NCI-H1048 (cell line): Measurements from ENCODE around the gene GPR132.
"Not testable (repeated sequence)": the region's sequence is repeated elsewhere in the genome, so short reads cannot be mapped to it uniquely, and the experiment has no call there.

Experiments
- DNase-seq: peaks from one replicate; lab custom pipeline; 2025; lab: John Stamatoyannopoulos, UW

Gene GPR132

DNA sequence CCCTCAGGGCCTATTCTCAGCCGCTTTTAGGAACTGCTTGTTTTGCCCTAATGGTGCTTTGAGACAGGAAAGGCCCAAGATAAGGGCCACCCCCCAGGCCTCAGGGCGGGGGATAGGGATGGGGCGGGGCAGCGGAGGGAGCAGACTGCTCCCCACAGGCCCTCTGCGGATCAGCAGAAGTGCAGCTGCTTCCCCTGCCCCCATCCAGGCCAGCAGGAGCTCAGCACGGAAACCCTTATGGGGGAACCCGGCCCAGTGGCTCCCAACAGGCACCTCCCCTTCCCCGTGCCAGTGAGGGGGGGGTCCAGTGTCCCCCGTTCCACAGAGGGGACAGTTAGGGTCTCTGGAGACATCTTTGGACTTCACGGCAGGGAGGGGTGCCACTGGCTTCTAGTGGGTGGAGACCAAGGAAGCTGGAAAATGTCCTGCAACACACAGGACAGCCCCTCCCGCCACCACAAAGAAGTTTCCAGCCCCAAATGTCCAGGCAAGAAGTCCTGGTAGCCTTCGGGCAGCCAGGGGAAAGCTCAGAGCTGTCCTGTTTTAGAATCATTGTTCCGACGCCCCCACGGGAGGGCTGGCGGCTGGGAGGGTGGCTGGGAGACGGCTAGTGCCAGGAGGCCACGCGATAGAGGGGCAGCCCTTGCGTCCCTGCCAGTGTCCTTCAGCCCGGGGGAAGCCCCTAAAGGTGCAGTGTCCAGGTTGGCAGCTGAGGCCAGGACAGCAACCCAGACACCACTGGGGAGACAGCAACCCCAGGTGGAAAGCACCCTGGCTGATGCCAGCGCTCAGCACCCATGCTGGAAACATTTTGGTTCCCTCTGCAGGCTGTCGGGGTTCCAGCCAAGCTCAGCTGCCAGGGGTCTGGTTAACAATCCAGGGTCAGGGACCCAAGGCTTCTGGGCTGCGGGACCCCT lies 10.4 kb upstream of the GPR132 start:
- no peak for DNase-seq

DNA sequence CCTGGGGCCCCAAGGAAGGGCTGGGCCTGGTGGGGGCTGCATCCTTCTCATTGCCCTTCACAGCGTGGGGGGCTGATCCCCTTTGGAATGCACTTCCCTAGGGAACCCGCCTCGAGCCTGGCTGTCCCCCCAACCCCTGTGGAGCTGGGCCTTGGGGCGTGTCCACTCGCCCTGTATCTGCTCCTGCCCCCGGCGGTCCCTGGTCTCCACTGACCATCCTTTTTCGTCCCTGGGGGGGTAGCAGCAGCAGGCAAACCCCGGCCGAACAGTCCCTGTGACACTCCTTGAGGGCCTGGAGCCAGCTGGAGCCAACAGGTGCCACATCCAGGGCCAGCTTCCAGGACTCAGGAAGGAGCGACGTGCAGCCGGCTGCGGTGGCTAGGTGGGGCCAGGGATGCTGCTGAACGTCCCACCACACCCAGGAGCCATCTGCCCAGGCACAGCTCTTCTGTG lies 9.4 kb upstream of the GPR132 start:
- DNase-seq = no peak

DNA sequence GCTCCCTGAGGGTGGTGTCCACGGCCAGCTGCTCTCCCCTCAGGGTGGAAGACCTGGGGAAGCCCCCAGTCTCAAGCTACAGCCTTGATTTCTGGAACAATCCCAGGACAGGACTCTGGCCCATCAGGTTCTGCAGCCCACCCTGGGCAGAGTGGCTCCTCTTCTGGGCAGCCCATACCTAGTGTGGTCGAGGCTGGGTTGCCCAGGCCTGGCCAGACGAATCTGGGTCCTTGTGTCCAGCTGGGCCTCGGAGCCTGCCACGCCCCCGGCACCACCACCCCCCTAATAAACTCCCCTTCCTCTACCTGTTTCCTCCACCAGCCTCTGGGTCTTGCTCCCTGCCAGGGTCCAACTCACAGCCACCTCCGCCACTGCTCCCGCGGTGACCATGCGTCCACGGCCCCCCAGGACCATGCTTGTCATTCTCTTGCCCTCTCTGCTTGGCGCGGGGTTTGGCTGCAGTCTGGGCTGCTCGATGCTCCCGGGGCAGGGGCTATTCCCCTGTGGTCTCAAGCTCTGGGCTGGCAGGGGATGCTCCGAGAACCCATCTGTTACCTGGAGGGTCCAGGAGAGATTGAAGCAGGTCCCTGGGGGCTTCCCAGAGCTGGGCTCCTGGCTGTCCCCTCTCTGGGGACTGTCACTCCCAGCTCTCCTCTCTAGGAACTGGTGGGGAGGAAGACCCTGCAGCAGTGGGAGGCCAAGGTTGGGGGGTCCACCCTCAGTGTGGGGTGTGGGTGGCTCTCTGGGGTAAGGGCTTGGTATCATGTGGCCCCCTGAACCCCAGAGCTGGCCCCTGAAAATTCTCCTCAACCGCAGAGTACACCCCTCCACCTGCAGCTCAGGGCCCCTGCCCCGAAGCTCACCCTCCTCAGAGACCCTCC lies 8.7 kb upstream of the GPR132 start:
- no peak for DNase-seq

GRCh38 chr14:105072892-105073719 lies 7.9 kb upstream of the GPR132 start:
- DNase-seq = no peak

- DNase-seq = no peak
Observed at GRCh38 chr14:105072381-105072861, 7.2 kb upstream of the GPR132 start.

DNA sequence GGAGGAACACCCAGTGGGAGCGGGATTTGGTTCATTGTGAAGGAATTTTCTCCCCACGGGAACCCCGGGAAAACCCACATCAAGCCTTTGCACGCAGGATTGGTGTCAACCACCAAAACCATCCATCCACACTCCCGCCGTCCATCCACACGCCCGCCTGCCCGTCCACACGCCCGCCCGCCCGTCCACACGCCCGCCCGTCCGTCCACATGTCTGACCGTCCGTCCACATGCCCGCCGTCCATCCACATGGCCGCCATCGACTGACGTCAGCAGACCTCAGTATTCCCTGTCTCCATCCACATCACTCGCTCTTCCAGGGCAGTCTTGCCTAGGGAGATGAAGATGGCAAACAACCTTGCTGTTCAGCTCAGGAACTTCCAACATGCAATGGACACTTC lies 6.7 kb upstream of the GPR132 start:
- DNase-seq = no peak

DNA sequence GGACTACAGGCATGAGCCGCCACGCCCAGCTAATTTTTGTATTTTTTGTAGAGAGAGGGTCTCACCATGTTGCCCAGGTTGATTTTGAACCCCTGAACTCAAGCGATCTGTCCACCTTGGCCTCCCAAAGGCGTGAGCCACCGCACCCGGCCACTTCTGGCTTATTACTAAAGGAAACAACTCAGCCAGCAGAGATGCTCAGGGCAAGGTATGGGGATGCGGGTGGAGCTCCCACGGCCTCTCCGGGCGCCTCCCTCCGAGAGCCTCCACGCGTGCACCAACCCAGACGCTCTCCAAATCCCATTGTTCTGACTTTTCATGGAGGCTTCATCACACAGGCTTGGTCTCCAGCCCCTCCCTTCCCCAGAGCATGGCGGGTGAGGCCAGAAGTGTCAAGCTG lies 6.1 kb upstream of the GPR132 start:
- DNase-seq = no peak

GRCh38 chr14:105070760-105071137 lies 5.5 kb upstream of the GPR132 start:
- DNase-seq = no peak

DNA sequence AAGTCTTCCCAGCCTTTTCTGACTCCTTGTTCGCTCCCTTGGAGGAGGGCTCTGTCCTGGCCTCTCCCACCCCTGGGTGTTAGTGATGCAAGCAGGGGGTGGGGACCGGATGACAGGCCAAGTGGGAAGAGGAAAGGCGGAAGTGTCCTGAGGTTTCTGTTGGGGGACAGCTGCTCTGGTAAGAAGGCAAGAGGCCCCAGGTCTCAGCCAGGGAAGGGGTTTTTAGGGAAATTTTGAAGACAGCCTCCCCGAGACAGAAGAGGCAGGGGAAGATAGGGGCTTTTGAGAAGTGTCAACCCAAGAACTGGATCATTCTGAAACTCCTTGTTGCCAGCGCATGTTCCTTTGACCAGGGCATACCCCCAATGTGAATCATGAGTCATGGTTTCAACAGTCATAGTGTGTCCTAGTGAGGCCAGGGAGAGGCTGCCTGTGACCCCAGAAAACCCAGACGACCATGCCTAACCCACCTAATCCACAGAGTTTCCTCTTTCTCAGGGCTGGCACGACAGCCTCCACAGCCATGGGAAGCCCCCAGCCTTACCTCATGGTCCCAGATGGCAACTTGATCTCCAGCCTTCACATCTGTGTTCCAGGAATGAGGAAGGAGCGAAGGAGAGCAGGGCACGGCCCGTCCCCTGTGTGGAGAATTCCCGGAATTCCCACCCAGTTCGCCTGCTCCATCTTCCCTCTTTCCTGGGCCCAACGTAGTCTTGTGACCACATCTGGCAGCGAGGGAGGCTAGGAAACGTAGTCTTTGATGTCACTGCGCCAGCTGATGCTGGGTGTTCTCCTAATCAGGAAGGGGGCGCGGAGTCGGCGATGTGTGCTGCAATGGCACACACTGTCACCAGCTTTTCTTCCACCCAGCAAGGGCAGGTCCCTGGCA lies 4.9 kb upstream of the GPR132 start:
- DNase-seq = no peak

DNA sequence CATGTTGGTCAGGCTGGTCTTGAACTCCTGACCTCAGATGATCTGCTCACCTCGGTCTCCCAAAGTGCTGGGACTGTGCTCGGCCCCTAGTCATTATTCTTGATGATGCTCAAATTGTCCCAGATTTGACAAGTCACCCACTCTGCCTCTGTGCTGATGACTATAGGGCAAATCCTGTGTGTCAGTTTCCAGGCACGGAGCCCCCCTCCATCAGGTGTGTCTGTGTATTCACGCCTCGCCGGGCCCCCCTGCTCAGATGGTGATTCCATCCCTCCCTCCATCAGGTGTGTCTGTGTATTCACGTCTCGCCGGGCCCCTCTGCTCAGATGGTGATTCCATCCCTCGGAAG lies 4.3 kb upstream of the GPR132 start:
- no peak for DNase-seq

GRCh38 chr14:105068818-105069217 lies 3.6 kb upstream of the GPR132 start:
- no peak for DNase-seq

- no peak for DNase-seq
Observed at GRCh38 chr14:105067969-105068301, 2.7 kb upstream of the GPR132 start.

GRCh38 chr14:105067140-105067968 lies 2.1 kb upstream of the GPR132 start:
- no peak for DNase-seq

DNA sequence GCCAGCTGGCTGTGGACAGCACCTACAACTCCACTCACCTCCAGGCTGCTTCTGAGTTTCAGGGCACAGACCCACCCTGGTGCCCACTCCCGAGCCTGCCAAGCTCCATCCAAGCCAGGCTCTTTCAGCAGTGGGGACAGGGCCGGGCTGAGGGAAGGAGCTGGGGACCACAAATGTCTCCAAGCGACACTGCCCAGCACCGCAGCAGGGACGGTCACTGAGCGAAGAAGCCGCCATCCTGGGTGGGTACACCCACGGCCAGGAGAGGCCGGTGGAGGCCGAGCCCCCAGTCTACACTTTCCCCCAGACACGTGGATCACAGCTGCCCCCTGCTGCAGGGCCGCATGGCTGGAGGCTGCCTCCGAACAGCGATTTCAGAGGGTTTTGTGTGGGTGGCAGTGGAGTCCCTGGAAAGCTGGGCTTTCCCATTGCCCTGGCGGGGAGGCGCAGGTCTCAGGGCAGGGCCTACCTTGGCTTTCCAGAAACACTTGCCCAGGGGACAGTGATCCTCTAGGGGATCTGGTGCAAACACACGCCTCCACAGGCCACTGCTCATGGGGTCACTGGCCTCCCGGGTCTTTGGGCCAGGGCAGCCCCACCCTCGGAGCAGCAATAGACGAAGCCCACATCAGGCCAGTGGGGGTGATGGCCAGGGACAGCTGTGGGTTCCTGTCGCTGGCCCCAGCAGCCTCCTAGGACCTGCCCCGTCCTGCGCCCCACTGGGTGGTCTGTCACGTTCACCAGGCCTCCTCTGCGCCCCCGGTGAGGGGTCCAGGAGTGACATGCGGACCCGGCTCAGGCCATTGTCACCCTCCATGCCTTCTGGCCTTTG lies 1.2 kb upstream of the GPR132 start:
- no peak for DNase-seq

GRCh38 chr14:105064721-105065143 lies 498 bp downstream of the GPR132 start:
- no peak for DNase-seq

DNA sequence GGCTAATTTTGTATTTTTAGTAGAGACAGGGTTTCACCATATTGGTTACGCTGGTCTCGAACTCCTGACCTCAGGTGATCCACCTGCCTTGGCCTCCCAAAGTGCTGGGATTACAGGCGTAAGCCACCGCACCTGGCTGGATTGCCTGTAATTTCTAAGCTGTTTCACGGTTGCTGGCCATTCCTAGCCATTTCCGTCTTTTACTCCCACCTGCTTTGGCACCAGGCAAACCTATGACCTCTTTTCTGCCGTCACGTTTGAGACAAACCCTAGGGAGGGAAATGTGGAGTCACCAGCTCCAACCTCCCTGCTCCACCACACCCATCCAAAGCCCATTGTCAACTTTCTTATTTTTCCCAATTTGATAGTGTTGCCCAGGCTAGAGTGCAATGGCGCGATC lies 1.2 kb downstream of the GPR132 start:
- no peak for DNase-seq

DNA sequence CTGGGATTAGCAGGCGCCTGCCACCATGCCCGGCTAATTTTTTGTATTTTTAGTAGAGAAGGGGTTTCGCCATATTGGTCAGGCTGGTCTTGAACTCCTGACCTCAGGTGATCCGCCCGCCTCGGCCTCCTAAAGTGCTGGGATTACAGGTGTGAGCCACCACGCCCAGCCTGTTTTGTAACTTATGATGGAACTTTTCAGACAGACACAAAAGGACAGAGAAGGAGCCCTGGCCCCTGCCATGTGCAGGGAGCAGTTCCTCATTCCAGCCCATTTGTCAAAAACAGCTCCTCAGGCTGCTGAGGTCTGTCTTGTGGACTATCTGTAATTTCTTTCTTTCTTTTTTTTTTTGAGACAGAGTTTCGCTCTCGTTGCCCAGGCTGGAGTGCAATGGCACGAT lies 1.7 kb downstream of the GPR132 start:
- not testable (repeated sequence) for DNase-seq

- DNase-seq = no peak
Observed at GRCh38 chr14:105063056-105063455, 2.2 kb downstream of the GPR132 start.

DNA sequence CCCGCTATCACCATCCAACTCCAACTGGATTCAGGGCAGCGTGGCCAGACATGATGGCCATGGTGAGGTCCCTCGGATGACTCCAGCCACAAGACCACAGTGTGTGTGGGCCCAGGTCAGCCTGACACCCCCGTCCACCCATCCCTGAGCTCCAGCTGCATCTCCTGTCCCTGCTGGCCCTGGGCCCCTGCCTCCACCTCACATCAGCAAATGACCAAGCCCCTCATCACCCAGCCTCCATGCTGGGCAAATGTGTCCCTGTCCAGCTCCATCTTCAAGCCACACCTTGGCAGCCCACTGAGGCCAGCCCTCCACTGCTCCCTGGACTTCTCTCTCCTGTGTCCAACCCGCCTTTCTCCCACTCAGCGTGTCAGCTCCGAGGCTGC lies 3.2 kb downstream of the GPR132 start:
- no peak for DNase-seq
